NOMO-1 treated with DMSO at 0.1 percent for 48 hours (cell line): ENCODE data around the gene SPACA5.
A peak's percentile ranks its signal among the peaks of the same experiment; 100 is the strongest.
"Not testable (repeated sequence)": the region's sequence is repeated elsewhere in the genome, so short reads cannot be mapped to it uniquely, and the experiment has no call there.

Experiments used
- DNase-seq: peaks from one replicate; lab custom pipeline; 2025; ENCODE audit not compliant: unreplicated experiment; lab: John Stamatoyannopoulos, UW

The SPACA5 gene

GRCh38 chrX:48021026-48021900, 14.5 kb downstream of the SPACA5 start:
- DNase-seq = peak; percentile 52

DNA sequence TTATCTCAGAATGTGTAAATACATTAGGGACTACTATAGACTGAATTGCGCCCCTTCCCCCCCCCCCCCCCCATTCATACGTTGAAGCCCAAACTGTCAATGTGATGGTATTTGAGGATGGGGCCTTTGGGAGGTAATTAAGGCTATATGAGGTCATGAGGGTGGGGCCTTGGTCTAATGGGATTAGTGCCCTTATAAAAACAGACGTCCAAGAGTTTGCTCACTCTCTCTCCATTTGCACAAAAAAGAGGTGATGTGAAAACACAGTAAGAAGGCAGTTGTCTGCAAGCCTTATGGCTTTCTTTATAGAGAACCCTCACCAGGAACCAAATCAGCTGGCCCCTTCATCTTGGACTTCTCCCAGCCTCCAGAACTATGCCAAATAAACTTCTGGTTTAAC, 15.3 kb downstream of the SPACA5 start:
- DNase-seq = no peak

DNA sequence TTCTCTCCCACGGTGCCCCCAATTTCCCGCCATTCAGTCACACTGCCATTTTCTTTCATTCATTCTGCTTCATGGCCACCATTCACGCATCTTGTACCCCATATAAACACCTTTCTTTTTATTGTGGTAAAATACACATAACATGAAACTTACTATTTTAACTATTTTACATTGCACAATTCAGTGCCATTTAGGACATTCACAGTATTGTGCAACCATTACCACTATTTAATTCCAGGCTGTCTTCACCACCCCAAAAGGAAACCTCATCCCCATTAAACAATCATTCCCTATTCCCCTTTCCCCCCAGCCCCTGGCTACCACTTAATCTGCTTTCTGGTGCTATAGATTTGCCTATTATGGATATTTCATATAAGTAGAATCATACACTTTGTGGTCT, 15.9 kb downstream of the SPACA5 start:
- no peak for DNase-seq

- peak; percentile 36 for DNase-seq
Observed at GRCh38 chrX:48025561-48025960, 18.8 kb downstream of the SPACA5 start.

DNA sequence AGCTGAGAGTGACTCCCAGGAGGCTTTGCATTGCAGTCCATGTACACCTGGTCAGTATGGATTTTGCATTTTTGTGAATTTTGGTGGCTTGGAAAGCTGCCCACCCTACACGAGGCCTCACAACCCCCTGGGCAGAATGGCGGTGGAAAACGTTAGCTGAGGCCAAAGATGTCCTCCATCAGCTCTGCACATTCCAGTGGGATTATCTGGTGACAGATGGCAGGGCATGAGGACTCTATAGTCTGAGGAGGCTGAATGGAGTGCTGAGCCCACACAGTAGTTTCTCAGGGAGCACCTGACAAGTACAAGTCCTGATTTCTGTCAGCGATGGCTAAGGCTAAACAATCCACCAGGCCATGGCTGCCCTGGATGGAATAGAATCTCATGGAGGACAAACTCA, 20.8 kb downstream of the SPACA5 start:
- not testable (repeated sequence) for DNase-seq

DNA sequence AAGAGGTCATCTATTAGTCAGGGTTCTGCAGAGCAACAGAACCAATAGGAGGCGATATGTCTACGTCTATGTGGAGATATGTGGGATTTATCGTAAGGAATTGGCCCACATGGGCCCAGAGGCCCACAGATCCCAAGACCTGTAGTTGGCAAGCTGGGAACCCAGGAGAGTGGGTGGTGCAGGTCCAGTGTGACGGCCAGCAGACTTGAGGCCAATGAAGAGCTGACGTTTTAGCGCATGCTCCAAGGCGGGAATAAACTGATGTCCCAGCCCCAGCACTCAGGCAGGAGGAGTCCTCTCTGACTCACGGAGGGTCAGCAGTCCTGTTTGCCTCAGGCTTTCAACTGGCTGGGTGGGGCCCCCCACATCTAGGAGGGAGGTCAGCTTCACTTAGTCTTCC, 21.3 kb downstream of the SPACA5 start:
- no peak for DNase-seq

GRCh38 chrX:48030237-48030636, 23.4 kb downstream of the SPACA5 start:
- DNase-seq = no peak

GRCh38 chrX:48030641-48031173, 23.9 kb downstream of the SPACA5 start:
- DNase-seq = not testable (repeated sequence)

- no peak for DNase-seq
Observed at GRCh38 chrX:48035891-48036290, 29.1 kb downstream of the SPACA5 start.

DNA sequence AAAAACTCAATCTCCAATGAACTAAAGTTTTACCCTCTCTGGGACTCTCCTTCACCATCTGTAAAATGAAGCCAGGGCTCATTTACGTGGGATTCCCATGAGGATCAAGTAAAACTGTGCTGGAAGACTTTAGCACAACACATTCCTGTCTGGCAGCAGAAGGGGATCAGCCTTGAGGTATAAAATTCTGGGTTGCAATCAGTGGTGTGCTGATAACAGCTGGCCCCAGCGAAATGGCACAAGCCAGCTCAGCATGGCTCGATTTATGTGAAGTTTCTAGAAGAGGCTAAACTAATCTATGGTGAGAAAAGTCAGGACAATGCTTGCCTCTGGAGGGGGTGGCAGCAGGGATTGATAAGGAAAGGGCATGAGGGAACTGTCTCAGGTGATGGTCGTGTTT, 36.3 kb downstream of the SPACA5 start:
- DNase-seq = no peak

DNA sequence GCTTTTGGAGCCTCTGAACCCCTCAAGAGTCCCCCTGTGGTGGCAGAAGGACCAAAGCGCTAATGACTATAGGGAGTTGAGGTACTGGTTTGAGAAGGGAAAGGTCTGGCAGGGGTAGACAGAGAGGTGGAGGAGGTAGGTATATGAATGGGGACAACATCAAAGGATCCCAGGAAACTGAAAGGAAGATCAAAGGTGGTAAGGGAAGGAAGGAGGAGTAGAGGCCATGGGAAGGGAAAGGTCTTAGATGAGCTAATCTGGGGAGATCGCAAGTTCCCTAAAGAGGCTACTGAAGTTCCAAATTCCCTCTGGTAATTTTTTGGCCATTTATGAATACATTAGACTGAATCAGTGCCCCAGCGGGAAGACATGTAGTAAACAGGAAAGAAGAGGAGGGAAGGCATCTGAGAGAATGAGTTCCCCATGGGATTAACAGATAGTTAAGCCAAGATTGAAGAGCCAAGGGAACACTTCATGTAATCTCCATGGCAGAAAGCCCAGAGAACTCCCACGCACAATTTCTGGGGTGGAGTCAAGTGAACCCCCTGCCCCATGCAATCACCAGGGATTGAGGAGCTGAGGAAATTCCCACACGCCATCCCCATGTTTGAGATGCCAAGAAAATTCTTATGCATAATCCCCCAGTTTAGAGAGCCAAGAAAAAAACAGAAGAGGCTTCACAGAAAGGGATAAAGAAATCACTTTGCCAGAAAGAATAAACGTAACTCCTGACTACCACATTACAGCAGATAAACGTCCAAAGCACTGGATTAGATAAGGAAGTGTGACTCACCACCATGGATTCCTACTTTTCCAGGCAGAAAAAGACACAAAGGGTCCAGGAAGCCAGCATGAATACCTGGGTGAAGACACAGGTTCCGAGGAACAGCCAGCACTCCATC, 38.9 kb downstream of the SPACA5 start:
- DNase-seq = no peak

DNA sequence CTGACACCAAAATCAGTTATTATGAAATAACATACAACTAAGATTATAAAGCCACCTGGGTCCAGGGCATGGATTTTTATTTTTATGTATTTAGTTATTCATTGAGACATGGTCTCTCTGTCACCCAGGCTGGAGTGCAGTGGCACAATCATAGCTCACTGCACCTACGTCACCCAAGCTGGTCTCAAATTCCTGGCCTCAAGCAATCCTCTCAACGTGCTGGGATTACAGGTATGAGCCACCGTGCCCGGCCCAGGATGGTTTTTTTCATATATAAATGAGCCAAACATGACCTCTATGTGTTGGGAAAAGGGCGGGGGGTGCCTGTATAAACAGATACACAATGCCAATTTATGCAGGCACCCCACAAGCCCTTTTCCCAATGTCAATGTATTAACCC, 40.1 kb downstream of the SPACA5 start:
- no peak for DNase-seq

DNA sequence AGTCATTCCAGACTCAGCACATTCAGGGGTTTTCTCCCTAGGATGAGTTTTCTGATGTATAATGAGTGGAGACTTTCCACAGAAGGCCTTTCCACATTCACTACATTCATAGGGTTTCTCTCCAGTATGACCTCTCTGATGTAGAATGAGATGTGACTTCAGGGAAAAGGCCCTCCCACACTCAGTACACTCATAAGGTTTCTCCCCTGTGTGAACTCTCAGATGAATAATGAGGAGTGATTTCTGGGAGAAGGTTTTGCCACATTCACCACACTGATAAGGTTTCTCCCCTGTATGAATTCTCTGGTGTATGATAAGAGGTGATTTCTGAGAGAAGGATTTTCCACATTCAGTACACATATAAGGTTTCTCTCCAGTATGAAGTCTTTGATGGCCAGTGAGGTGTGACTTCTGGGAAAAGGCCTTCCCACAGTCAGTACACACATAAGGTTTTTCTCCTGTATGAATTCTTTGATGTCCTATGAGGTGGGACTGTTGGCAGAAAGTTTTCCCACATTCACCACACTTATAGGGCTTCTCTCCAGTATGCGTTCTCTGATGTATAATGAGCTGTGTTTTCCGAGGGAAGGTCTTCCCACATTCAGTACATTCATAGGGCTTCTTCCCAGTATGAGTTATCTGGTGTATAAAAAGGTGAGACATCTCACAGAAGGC, 52.0 kb downstream of the SPACA5 start:
- no peak for DNase-seq

DNA sequence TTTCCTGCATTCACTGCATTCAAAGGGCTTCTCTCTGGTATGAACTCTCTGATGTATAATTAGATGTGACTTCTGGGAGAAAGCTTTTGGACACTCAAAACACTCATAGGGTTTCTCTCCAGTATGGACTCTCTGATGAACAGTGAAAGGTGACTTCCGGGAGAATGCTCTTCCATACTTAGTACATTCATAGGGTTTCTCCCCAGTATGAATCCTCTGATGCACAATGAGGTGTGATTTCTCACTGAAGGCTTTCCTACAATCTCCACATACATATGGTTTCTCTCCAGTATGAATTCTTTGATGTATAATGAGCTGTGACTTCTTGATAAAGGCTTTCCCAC, 52.5 kb downstream of the SPACA5 start:
- DNase-seq = no peak
